SK-N-SH treated with all-trans-retinoic acid at 6 μM for 48 hours (cell line): ENCODE measurements around the gene SERTAD3.

Source experiments
- PPARA ChIP-seq: fragments of 250-450 bp; sonication (Bioruptor Pico); IDR thresholded peaks from 2 replicates; pipeline ENCODE4 v1.5.0; 2020; ENCODE audit warnings: mild to moderate bottlenecking, borderline replicate concordance
- ZFP3 ChIP-seq: fragments of 250-450 bp; sonication (Bioruptor Pico); IDR thresholded peaks from 2 replicates; pipeline ENCODE4 v1.5.0; 2020; ENCODE audit warnings: mild to moderate bottlenecking, moderate library complexity
- TF ChIP-seq, protein P1 (sequence below): fragments of 250-450 bp; sonication (Bioruptor Pico); IDR thresholded peaks from 2 replicates; pipeline ENCODE4 v1.8.0; 2020; ENCODE audit warnings: mild to moderate bottlenecking, moderate library complexity, borderline replicate concordance
- TF ChIP-seq, protein P2 (sequence below): fragments of 250-450 bp; sonication (Bioruptor Pico); IDR thresholded peaks from 2 replicates; pipeline ENCODE4 v1.5.1; 2020; ENCODE audit warnings: low read depth, mild to moderate bottlenecking, moderate library complexity

- TF ChIP-seq, protein P1, sequence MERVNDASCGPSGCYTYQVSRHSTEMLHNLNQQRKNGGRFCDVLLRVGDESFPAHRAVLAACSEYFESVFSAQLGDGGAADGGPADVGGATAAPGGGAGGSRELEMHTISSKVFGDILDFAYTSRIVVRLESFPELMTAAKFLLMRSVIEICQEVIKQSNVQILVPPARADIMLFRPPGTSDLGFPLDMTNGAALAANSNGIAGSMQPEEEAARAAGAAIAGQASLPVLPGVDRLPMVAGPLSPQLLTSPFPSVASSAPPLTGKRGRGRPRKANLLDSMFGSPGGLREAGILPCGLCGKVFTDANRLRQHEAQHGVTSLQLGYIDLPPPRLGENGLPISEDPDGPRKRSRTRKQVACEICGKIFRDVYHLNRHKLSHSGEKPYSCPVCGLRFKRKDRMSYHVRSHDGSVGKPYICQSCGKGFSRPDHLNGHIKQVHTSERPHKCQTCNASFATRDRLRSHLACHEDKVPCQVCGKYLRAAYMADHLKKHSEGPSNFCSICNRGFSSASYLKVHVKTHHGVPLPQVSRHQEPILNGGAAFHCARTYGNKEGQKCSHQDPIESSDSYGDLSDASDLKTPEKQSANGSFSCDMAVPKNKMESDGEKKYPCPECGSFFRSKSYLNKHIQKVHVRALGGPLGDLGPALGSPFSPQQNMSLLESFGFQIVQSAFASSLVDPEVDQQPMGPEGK: no peak
- TF ChIP-seq PPARA (CRISPR knock-in tag): no peak
- TF ChIP-seq, protein P2, sequence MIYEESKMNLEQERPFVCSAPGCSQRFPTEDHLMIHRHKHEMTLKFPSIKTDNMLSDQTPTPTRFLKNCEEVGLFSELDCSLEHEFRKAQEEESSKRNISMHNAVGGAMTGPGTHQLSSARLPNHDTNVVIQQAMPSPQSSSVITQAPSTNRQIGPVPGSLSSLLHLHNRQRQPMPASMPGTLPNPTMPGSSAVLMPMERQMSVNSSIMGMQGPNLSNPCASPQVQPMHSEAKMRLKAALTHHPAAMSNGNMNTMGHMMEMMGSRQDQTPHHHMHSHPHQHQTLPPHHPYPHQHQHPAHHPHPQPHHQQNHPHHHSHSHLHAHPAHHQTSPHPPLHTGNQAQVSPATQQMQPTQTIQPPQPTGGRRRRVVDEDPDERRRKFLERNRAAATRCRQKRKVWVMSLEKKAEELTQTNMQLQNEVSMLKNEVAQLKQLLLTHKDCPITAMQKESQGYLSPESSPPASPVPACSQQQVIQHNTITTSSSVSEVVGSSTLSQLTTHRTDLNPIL (CRISPR knock-in tag): no peak
- no peak for TF ChIP-seq ZFP3 (CRISPR knock-in tag)
Measured at GRCh38 chr19:40457048-40457447, 12.9 kb upstream of the SERTAD3 start.
